GM21367 (cell line): ENCODE results near the gene LGMN.

ENCODE experiments used
- ATAC-seq: cut with Tn5 transposase; IDR thresholded peaks from one replicate; pipeline ENCODE4 v1.9.1; 2021; ENCODE audit not compliant: unreplicated experiment

Gene LGMN

DNA sequence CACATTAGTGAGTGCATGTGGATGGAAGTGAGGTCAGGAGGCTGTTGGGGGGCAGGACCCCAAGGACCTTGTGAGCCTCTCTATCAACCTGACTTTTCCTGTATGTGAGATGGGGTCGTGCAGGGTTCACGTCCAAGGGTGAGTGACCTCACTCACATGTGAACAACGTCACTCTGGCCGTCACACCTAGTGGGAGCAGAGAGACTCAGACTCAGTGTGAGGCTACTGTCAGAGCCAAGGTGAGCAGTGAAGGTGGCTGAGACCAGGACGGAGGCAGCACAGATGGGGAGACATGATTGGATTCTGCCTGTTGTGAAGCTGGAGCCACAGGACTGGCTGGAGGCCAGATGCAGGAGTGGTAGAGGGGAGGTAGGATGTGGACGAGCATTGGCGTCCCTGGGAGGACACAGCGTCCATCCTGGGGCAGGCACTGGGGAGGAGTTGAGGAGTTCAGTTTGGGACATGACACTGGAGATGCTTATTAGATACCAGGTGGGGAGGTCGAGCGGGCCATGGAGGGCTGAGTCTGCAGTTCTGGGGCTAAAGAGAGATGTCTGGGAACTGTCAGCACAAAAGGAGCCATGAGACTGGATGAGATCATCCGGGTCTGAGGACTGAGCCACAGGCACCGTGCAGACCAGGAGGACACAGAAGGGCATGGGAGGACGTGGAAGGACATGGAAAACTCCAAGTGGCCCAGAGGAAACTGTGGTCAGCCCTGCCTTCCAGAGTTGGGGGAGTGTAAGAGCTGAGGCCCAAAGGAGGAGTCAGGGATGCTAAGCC, 92.8 kb downstream of the LGMN start:
- no peak for ATAC-seq

DNA sequence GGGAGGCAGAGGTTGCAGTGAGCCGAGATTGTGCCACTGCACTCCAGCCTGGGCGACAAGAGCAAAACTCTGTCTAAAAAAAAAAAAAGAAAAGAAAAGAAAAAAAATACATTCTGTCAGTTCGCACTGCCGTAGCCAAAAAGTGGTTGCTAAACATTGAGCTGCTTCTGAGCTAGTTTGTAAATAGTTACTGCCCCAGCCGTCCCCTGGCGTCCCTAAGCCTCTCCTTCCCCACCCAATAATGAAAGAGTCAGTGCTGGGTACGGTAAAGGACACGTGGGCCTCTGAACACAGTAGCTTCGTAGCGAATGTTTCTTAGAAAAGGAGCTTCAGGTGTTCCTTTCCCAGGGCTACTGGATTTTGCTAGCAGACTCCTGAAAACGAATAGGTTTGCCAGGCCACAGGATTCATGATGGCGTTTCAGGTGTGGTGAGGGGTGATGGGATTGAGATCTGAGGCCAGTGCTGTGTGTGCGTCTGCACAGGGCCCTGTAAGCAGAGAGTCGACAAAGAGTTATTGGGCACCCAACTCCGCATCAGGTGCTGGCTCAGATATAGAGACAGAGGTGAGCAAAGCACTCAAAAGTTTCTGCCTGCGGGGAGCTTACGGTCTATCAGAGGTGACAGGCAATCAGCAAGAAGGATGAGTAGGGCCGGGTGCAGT, 94.1 kb downstream of the LGMN start:
- no peak for ATAC-seq
